C4-2B (cell line): ENCODE data around the gene MOCS1.

Experiments used
- ZFX ChIP-seq: fragments of 450-650 bp; IDR thresholded peaks from 2 replicates; pipeline ENCODE4 v1.6.1; 2017
- TF ChIP-seq, protein P1 (sequence below): fragments of 450-650 bp; conservative IDR thresholded peaks from 2 replicates; pipeline ENCODE4 v1.5.1; 2017; ENCODE audit warnings: mild to moderate bottlenecking

- TF ChIP-seq, protein P1, sequence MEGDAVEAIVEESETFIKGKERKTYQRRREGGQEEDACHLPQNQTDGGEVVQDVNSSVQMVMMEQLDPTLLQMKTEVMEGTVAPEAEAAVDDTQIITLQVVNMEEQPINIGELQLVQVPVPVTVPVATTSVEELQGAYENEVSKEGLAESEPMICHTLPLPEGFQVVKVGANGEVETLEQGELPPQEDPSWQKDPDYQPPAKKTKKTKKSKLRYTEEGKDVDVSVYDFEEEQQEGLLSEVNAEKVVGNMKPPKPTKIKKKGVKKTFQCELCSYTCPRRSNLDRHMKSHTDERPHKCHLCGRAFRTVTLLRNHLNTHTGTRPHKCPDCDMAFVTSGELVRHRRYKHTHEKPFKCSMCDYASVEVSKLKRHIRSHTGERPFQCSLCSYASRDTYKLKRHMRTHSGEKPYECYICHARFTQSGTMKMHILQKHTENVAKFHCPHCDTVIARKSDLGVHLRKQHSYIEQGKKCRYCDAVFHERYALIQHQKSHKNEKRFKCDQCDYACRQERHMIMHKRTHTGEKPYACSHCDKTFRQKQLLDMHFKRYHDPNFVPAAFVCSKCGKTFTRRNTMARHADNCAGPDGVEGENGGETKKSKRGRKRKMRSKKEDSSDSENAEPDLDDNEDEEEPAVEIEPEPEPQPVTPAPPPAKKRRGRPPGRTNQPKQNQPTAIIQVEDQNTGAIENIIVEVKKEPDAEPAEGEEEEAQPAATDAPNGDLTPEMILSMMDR, result peak; percentile 93
- no peak for TF ChIP-seq ZFX
These were observed 69.0 kb downstream of the MOCS1 start for GRCh38 chr6:39865011-39865888.
